Keratinocyte (primary cell): ENCODE data around the gene ACSS1. TPM values are rescaled to one million over a fixed set of nuclear protein-coding genes. Genes with fewer than 3 reads are reported as not detected.

Experiments used
- DNase-seq: peaks from one replicate; pipeline ENCODE4 v3.0.0-alpha.2; 2011; ENCODE audit warnings: low read depth, missing footprints, low spot score
- FAIRE-seq: peaks from 2 replicates; lab custom pipeline; 2011; peaks lifted over from hg19 to GRCh38; lab: Jason Lieb, UNC
- H2AFZ ChIP-seq: 2 replicates; pipeline ENCODE4 v1.6.0; 2012; ENCODE audit warnings: low read length, control low read depth, inconsistent platforms; ENCODE audit not compliant: control insufficient read depth
- H3K27ac ChIP-seq: 2 replicates; pipeline ENCODE4 v1.5.1; 2011; ENCODE audit warnings: low read length; ENCODE audit not compliant: control insufficient read depth, insufficient read depth
- H3K27me3 ChIP-seq: 3 replicates; pipeline ENCODE4 v1.6.0; 2011; ENCODE audit warnings: low read length; ENCODE audit not compliant: control insufficient read depth, insufficient read depth; ENCODE audit errors: extremely low read depth
- H3K36me3 ChIP-seq, 2 experiments: 2 replicates in 1 of 2; 3 replicates in 1 of 2; pipeline ENCODE4 v1.5.1; 2011; ENCODE audit warnings: low read length in 2 of 2, mild to moderate bottlenecking in 1 of 2; ENCODE audit not compliant: control insufficient read depth in 2 of 2, insufficient read depth in 2 of 2; ENCODE audit errors: extremely low read depth in 1 of 2
- H3K4me1 ChIP-seq: 3 replicates; pipeline ENCODE4 v1.5.1; 2011; ENCODE audit warnings: low read length; ENCODE audit not compliant: control insufficient read depth, insufficient read depth; ENCODE audit errors: extremely low read depth
- H3K4me2 ChIP-seq: 3 replicates; pipeline ENCODE4 v1.6.0; 2011; ENCODE audit warnings: low read depth, low read length; ENCODE audit not compliant: control insufficient read depth, insufficient read depth; ENCODE audit errors: extremely low read depth
- H3K4me3 ChIP-seq, 3 experiments: fragments of 200-600 bp in 1 of 3; sonication (generic) in 1 of 3; 2 replicates in 2 of 3; 3 replicates in 1 of 3; pipeline ENCODE4 v1.5.1; 2011 to 2016; ENCODE audit warnings: low read length in 3 of 3, mild to moderate bottlenecking in 3 of 3, control low read depth in 2 of 3, inconsistent platforms in 1 of 3, low read depth in 1 of 3, mixed read lengths in 1 of 3, mixed run types in 1 of 3, moderate library complexity in 1 of 3; ENCODE audit not compliant: control insufficient read depth in 2 of 3, insufficient read depth in 2 of 3; ENCODE audit errors: extremely low read depth in 1 of 3
- H3K79me2 ChIP-seq: 2 replicates; pipeline ENCODE4 v1.6.0; 2012; ENCODE audit warnings: low read length; ENCODE audit not compliant: control insufficient read depth, insufficient read depth
- H3K9ac ChIP-seq: 3 replicates; pipeline ENCODE4 v1.6.0; 2011; ENCODE audit warnings: low read length; ENCODE audit not compliant: control insufficient read depth, insufficient read depth; ENCODE audit errors: extremely low read depth
- H3K9me1 ChIP-seq: 3 replicates; pipeline ENCODE4 v1.6.0; 2011; ENCODE audit warnings: low read length; ENCODE audit not compliant: control insufficient read depth, insufficient read depth; ENCODE audit errors: extremely low read depth
- H3K9me3 ChIP-seq: 2 replicates; pipeline ENCODE4 v1.5.1; 2012; ENCODE audit warnings: low read depth, low read length; ENCODE audit not compliant: control insufficient read depth
- H4K20me1 ChIP-seq: 3 replicates; pipeline ENCODE4 v1.6.0; 2011; ENCODE audit warnings: low read length; ENCODE audit not compliant: control insufficient read depth, insufficient read depth; ENCODE audit errors: extremely low read depth
- EZH2 ChIP-seq: IDR thresholded peaks from one replicate; pipeline ENCODE4 v1.6.1; 2012; ENCODE audit warnings: inconsistent platforms, mild to moderate bottlenecking, low read length, moderate library complexity
- dilution Hi-C: fragments of 300-500 bp; cut with MboI; formaldehyde crosslinking; loops from one replicate; pipeline ENCODE4 v1.7.0; 2020; ENCODE audit warnings: low sequenced_read_pairs; ENCODE audit not compliant: extremely low pct_ligation_motif_present
- polyA plus RNA-seq, 5 experiments: library from polyadenylated mRNA; depleted of rRNA in 3 of 5; stranded (reverse) in 3 of 5; stranded (forward) in 1 of 5; unstranded in 1 of 5; fragments of >200 nt; gene quantifications; 1 replicate in 1 of 5; 2 replicates in 3 of 5; 3 replicates in 1 of 5; pipeline versions ENCODE4 v1.2.1 to v1.2.3, GENCODE V29; 2011 to 2012; ENCODE audit warnings: missing spikeins in 2 of 5, low read depth in 1 of 5, low replicate concordance in 1 of 5
- TF ChIP-seq, protein P1 (sequence below), 3 experiments: IDR thresholded peaks in 1 of 3; conservative IDR thresholded peaks in 1 of 3; optimal IDR thresholded peaks in 1 of 3; 2 replicates in 2 of 3; 3 replicates in 1 of 3; pipeline versions ENCODE3 to v1.5.1; 2011; ENCODE audit warnings: low read length in 3 of 3, mild to moderate bottlenecking in 3 of 3, moderate library complexity in 2 of 3, control low read depth in 1 of 3, inconsistent platforms in 1 of 3; ENCODE audit not compliant: insufficient read depth in 2 of 3; ENCODE audit errors: extremely low read depth in 1 of 3

ACSS1 gene
- polyA plus RNA-seq, 1 donor (not counting 4 experiments of a cell fraction or from before 2014, with no cell fraction given) = 1.5 TPM

DNA sequence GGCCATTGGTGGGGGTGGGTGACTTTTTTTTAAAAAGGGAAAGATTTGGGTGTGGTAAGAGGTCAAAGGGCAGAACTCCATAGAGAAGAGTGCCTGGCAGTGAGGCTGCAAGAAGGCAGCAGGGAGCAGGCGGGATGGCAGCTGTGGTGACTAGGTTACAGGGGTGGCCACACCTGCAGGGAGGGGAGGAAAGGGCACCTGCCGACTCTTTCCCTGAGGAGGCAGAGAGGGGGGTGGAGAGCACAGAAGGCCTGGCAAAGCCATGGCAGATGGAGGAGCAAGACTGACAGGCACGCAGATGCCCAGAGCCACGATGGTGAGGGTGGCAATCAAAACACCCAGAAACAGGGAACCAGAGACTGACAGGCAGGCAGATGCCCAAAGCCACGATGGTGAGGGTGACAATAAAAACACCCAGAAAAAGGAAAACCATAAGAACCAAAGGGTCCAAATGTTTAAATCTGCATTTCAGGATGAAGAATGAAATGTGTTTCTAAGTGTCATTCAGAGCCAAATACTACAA, 89.6 kb downstream of the ACSS1 start:
- no peak overlapping the region for H3K9ac ChIP-seq
- dilution Hi-C loops = no loop called here
- H3K4me1 ChIP-seq = no peaks in the 10 kb centered on the region
- H3K27me3 ChIP-seq = no peaks in the 10 kb centered on the region
- no peaks in the 10 kb centered on the region for H3K9me1 ChIP-seq
- no peaks in the 10 kb centered on the region for H4K20me1 ChIP-seq
- no peaks in the 10 kb centered on the region for H3K79me2 ChIP-seq
- no peak overlapping the region for H3K4me3 ChIP-seq
- DNase-seq (no peak), FAIRE-seq (no peak)
- TF ChIP-seq, protein P1, sequence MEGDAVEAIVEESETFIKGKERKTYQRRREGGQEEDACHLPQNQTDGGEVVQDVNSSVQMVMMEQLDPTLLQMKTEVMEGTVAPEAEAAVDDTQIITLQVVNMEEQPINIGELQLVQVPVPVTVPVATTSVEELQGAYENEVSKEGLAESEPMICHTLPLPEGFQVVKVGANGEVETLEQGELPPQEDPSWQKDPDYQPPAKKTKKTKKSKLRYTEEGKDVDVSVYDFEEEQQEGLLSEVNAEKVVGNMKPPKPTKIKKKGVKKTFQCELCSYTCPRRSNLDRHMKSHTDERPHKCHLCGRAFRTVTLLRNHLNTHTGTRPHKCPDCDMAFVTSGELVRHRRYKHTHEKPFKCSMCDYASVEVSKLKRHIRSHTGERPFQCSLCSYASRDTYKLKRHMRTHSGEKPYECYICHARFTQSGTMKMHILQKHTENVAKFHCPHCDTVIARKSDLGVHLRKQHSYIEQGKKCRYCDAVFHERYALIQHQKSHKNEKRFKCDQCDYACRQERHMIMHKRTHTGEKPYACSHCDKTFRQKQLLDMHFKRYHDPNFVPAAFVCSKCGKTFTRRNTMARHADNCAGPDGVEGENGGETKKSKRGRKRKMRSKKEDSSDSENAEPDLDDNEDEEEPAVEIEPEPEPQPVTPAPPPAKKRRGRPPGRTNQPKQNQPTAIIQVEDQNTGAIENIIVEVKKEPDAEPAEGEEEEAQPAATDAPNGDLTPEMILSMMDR (optimal IDR thresholded peaks at IDR 0.05 in 1 of 3, IDR thresholded peaks at IDR 0.05 in 1 of 3, conservative IDR thresholded peaks at IDR 0.05 in 1 of 3; ENCODE audit: extremely low read depth in 1 of 3, insufficient read depth in 2 of 3, low read length in 3 of 3) = no peak
- TF ChIP-seq EZH2 = no peak
- H3K27ac ChIP-seq = no peak overlapping the region
- H3K9me3 ChIP-seq = no peaks in the 10 kb centered on the region
- H3K4me2 ChIP-seq = no peak overlapping the region
- H3K36me3 ChIP-seq = peaks cover 23 to 46% of the 10 kb centered on the region in 2 experiments
- H2AFZ ChIP-seq = no peak overlapping the region

DNA sequence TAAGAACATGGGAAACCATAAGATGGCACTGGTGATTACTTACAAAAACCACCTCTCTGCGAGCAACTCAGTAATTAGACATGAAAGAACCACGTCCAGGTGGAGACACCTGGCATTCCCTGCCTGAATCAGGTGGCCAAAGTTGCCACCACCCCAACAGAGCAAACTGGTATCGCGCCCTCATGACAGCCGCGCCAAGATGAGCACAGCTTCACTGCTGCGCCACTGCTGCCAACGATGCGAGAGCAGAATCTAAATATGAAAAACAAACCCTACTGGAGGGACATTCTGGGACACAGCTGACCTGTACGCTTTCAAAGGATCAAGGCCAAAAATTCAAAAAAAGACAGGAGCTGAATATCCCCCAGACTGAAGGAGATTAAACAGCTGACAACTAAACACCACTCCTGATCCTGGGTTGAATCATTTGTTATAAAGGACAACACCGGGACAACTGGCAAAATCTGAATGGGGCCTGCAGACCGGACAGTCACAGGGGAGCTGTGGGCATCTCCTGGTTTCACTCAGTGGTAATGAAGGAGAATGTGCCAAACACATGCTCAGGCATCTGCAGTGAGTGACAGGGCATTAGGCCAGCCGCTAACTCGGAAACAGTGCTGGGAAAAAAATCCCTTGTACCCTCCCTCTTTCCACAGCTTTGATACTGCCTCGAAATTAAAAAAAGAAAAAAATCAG, 91.5 kb downstream of the ACSS1 start:
- Histone ChIP-seq H3K27ac (no peak overlapping the region), H3K9ac (no peak overlapping the region), H3K9me1 (no peaks in the 10 kb centered on the region), H3K4me2 (no peak overlapping the region), H3K79me2 (no peaks in the 10 kb centered on the region), H3K4me1 (no peaks in the 10 kb centered on the region), H3K4me3 (no peak overlapping the region), H3K9me3 (no peaks in the 10 kb centered on the region), H2AFZ (no peak overlapping the region), H4K20me1 (no peaks in the 10 kb centered on the region), H3K36me3 (peaks cover 16 to 36% of the 10 kb centered on the region in 2 experiments), H3K27me3 (no peaks in the 10 kb centered on the region)
- FAIRE-seq (no peak), DNase-seq (no peak)
- dilution Hi-C loops = no loop called here
- TF ChIP-seq, protein P1 (optimal IDR thresholded peaks at IDR 0.05 in 1 of 3, IDR thresholded peaks at IDR 0.05 in 1 of 3, conservative IDR thresholded peaks at IDR 0.05 in 1 of 3; ENCODE audit: extremely low read depth in 1 of 3, insufficient read depth in 2 of 3, low read length in 3 of 3) = no peak
- no peak for TF ChIP-seq EZH2
